ENCODE data around the gene KRTAP4-8.

The KRTAP4-8 gene

GRCh38 chr17:41084100-41084856 is 13.7 kb downstream of the KRTAP4-8 start, which contains the start of gene KRTAP4-7:
TSS of gene KRTAP4-7 (plus strand) at chr17:41084150. CDS start at chr17:41084207, 57 bp downstream.
- TF ChIP-seq REST (IDR thresholded peaks at IDR 0.05; ENCODE audit: low read depth), result 0 out of 2 replicates have a peak, but pooled peaks have one; percentile 36

- TF ChIP-seq CREB1 (IDR thresholded peaks at IDR 0.05; ENCODE audit: low read depth) (no peak), FOXM1 (IDR thresholded peaks at IDR 0.05; ENCODE audit: borderline replicate concordance, low read depth) (no peak), USF1 (IDR thresholded peaks at IDR 0.05) (no peak), TEAD4 (IDR thresholded peaks at IDR 0.05) (no peak), TAF1 (IDR thresholded peaks at IDR 0.05; ENCODE audit: low read depth) (no peak), MAX (IDR thresholded peaks at IDR 0.05) (no peak), REST (IDR thresholded peaks at IDR 0.05; ENCODE audit: low read depth) (no peak), NFIC (IDR thresholded peaks at IDR 0.05) (no peak), YY1 (IDR thresholded peaks at IDR 0.05; ENCODE audit: low read depth) (no peak), TCF12 (IDR thresholded peaks at IDR 0.05; ENCODE audit: low read depth) (no peak), CEBPB (IDR thresholded peaks at IDR 0.05) (no peak), ZBTB7A (IDR thresholded peaks at IDR 0.05; ENCODE audit: low read depth) (no peak), RAD21 (IDR thresholded peaks at IDR 0.05; ENCODE audit: low read depth) (no peak), EP300 (IDR thresholded peaks at IDR 0.05; ENCODE audit: borderline replicate concordance) (no peak), EGR1 (IDR thresholded peaks at IDR 0.05) (no peak)
Observed at GRCh38 chr17:41082626-41083025, 15.3 kb downstream of the KRTAP4-8 start.

GRCh38 chr17:41076788-41077187 is 21.2 kb downstream of the KRTAP4-8 start:
- TF ChIP-seq NFIC (IDR thresholded peaks at IDR 0.05) (no peak), USF1 (IDR thresholded peaks at IDR 0.05) (no peak), CEBPB (IDR thresholded peaks at IDR 0.05) (no peak), REST (IDR thresholded peaks at IDR 0.05; ENCODE audit: low read depth) (no peak), TAF1 (IDR thresholded peaks at IDR 0.05; ENCODE audit: low read depth) (no peak), YY1 (IDR thresholded peaks at IDR 0.05; ENCODE audit: low read depth) (no peak), EGR1 (IDR thresholded peaks at IDR 0.05) (no peak), RAD21 (IDR thresholded peaks at IDR 0.05; ENCODE audit: low read depth) (no peak), TEAD4 (IDR thresholded peaks at IDR 0.05) (no peak), EP300 (IDR thresholded peaks at IDR 0.05; ENCODE audit: borderline replicate concordance) (no peak), CREB1 (IDR thresholded peaks at IDR 0.05; ENCODE audit: low read depth) (no peak), FOXM1 (IDR thresholded peaks at IDR 0.05; ENCODE audit: borderline replicate concordance, low read depth) (no peak), MAX (IDR thresholded peaks at IDR 0.05) (no peak)

GRCh38 chr17:41073676-41074075 is 24.3 kb downstream of the KRTAP4-8 start:
- no peak for TF ChIP-seq NFIC (IDR thresholded peaks at IDR 0.05)
